GM19397 (cell line): ENCODE measurements around the gene SCTR.
A peak's percentile ranks its signal among the peaks of the same experiment; 100 is the strongest.

Experiments
- ATAC-seq: cut with Tn5 transposase; IDR thresholded peaks from one replicate; pipeline ENCODE4 v1.9.1; 2021; ENCODE audit warnings: mild to moderate bottlenecking, moderate library complexity; ENCODE audit not compliant: unreplicated experiment

Gene SCTR

DNA sequence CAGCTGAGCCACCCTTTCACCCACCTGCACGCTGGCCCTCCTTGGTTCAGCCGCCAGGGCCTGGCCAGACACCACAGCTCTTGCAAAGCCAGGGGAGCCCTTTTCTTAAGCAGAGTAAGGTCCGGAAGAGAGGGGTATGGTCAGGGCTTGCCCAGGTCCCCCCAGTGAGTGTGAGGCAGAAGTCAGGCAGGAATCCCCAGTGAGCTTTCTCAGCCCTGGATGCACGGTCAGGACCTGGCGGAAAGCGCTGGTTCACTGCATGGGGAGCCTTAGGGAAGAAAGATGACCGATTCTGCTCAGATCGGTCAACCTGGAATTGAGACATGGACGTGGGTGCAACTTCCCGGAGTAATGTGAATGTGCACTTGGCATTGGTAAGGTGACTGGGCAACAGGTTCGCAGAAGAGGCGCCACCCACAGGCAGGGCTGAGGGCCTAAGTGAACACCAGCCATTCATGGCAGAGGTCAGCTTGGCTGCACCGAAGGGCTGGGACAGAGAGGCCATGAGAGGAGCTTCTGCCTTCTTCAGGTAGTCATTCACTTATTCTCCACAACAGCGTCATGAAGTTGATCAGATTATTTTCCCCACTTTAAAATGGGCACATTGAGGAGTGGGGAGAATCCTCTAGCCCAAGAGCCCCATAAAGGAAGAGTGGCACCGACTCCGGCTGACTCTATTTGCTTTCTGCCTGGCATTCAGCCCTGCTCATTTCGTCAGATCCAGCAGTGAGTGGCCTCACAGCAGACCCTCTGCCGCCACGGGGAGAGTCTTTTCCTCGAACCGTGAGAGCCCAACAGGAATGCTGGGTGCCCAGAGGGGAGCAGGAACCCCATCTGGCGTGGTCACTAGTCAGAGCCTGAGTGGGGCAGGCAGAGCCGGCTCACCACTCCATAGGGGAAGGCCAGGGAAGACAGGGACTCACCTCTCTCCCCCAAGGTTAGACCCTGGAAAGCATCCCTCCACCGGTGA is 35.8 kb downstream of the SCTR start:
- ATAC-seq: peak; percentile 11

DNA sequence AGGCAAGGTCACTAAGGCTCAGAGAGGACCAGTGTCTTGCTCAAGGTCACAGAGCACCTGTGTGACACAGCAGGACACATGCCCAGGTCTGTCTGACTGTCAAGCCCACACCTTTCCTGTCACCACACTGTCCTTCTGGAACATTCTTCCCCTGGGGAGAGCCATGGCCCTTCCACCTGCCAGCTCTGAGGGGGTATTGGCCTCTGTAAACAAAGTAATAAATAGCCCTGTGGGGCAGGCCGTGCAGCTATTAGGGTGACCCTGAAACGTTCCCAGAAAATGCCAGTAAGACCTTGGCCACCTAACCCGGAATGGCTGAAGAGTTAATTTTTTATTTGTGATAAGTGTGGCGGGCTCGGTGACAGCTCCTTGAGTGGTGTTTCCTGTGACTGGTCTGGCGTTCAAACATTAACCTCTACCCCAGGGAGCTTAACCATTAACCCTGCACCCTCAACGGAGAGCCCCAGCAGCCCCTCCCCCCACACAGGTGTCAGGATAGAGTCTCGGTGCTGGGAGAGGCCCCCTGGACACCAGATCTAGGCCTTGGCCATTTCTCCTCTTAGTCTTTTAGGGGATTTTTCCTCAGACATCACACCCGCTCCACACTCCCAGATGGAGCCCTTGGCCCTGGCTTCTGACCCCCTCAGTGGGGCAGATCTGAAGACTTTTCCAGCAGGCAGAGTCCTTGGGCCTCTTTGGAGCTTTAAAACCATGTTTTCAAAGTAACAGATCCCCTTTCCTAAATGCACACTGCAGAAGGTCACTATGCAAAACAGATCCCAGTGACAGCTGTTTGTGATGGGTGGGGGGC is 36.6 kb downstream of the SCTR start:
- peak; percentile 95 for ATAC-seq

DNA sequence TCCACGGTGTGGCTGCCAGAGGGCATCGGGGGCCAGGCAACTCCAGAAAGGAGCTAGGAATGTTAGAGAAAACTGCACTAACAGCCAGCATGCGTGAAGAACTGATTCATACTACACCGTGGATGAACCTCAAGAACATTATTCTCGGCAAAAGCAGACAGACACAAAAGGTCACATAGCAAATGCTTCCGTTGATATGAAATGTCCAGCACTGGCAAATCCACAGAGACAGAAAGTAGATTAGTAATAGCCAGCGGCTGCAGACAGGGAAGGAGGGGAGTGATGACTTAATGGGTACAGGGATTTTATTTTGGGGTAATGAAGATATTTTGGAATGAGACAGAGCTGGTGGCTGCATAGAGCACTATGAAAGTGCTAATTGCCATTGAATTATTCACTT is 37.4 kb downstream of the SCTR start:
- ATAC-seq: no peak

DNA sequence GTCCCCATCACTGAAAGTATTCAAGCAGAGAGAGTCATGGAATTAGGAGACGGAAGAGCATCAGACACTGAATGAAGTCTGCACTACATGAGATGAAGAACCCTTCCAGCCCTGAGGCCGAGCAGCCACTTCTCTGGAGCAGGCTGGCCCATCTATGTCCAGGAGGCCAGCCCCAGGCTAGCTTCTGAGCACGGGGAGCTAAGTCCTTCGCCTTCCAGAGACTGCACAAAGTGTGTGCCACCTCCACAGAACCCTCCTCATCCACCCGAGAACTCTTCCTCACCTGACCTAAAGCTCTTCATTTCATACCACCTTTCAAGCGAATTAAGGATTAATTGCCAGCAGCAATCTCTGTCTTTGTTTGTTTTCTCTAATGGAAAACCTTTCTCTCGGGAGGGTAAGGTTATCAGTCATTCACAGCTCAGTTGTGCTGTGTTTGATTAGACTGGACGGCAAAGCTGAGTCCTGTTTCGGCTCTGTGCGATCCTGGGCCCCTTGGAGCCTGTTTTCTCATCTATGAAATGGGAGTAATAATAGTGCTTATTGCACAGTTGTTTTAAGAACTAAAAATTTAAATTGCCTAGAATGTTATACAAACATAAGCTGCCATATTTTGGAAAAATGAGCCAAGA is 38.0 kb downstream of the SCTR start:
- no peak for ATAC-seq

DNA sequence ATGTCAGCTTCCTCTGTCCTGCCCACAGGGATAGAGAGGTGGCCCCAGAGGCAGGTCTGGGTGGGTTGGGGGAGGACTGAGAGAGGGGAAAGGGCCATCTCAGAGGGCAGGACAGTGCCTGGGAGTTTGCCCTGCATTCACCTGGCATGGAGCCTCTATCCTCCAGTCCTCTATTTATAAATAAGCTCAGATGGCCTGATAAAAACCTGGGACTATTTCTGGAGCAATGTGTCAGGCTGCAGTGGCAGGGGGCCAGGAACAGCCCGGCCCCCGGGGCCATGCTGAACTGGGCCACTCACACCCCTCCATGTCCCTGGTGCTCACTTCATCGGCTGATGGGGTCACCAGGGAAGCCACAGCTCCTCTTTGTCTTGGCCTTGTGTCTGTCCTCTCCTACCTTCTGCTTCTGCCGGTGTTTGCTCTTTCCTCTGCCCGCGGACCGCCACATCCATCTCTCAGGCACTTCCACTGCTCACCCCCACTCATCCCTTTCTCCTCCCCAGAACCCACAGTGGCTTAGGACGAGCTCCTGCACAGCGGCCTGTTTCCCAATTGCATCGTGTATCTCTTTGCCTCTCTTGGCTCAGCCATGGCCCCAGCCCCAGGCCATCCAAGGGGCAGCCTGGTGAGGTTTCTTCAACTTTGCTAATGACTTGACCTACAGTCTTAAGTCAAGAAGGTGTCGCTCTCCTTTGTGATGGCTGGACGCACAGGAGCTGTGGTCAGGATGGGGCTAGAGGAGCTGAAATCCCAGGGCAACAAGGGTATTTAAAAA is 38.8 kb downstream of the SCTR start:
- no peak for ATAC-seq

DNA sequence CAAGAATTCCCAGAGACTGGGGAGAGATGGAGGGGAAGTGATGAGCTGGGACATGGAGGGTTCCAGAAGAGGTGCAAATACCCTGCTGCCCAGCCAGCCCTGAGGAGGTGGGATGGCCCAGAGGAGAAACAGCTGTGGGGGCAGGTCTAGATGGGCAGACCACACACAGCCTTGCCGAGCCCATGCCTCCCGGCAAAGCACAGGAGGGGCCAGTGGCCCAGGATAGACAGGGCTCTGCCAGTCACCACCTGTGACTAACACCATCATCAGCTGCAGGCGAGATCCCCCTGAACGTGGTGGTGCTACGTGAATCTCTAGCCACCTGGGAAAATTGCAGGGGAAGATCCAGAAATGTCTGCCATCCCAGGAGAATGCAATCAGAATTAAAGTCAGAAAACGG is 39.4 kb downstream of the SCTR start:
- ATAC-seq: no peak

DNA sequence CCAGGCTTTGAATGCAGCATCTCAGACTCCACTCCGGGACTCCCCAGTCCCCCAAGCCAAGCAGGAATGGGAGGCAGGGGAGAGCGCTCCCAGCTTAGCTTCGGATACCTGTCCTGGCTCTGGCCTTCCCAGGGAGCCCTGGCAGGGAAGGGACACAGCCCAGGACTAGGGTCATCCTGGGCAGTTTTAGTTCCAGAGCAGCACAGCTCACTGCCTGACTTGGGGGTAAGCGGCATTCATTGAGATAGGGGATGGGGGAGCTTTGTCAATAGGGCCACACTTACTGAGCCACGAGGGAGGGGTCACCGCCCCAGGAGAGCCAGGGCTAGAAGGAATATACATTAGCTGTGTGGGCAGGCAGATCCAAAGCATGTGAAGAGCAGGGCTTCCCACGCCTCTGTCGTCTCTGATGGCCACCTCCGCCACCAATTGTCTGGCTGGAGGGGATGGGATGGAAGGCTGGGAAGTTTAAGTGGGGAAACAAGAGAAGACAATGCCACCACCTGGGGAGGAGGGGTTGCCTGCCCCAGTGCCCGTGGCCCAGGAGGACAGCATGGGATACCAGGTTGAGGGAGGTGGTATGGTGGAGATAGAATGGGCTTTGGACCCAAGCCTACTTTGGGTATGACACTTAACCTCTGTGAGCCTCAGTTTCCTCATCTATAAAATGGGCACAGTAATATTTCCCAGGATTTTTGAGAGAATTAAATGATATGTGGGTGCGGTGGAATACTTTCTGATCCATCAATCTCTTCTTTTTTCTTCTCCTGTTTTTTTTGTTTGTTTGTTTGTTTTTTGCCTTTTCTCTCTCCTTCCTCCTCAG is 40.2 kb downstream of the SCTR start:
- ATAC-seq: no peak

DNA sequence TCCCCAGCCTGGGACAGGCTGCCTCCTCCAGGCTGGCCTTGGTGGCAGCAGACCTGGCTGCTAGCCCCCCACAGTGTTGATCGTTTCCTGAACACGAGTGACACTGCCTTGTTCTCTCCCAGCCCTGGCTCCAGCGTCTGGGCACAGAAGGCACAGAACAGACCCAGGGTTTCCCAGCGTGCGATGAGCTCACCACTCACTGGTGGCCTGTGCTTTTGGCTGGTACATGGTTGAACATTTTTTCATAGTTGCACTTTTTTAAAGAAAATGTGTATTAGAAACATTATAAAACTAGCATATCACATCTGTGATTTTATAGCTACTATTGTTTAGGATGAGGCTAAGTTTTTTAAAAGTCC is 40.9 kb downstream of the SCTR start:
- no peak for ATAC-seq

DNA sequence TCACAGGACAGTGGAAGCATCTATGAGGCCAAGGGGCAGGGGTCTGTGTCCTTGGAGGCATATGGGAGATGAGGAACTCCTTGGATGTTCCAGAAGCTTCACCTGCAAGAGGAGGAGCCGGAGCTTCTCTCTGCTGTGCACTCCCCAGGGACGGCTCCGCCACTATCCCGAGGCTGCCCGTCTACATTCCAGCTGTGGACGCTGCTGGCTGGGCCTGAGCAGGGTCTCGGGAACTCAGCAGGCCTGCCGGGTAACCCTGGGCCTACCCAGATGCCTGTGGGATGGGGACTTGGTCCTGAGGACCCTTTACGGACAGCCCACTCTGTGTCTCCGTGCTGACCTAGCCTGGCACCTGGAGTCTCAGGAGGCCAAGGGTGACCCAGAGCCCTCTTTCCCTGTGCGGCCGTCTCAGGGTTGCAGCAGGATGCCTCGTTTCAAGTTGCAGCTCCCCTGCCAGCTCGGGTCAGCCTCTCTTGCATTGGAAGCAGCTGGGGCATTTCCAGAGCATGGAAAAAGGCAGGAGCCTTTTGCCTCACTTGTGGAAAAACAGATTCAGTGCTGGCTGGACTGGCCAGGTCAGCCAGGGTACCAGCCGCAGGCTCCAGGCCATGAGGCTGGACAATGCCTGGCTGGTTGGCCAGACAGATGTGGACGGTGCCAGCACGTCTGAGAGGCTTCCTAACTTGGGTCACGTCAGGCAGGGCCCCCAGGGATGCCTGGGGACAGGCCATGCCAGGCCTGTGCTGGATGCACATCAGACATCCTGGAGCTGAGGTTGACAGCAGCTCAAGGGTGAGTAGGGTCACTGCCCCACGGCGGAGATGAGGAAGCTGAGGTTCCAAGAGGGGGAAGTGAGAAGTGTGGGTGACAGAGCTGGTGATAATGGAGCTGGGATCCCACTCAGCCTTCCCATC is 41.5 kb downstream of the SCTR start:
- no peak for ATAC-seq

DNA sequence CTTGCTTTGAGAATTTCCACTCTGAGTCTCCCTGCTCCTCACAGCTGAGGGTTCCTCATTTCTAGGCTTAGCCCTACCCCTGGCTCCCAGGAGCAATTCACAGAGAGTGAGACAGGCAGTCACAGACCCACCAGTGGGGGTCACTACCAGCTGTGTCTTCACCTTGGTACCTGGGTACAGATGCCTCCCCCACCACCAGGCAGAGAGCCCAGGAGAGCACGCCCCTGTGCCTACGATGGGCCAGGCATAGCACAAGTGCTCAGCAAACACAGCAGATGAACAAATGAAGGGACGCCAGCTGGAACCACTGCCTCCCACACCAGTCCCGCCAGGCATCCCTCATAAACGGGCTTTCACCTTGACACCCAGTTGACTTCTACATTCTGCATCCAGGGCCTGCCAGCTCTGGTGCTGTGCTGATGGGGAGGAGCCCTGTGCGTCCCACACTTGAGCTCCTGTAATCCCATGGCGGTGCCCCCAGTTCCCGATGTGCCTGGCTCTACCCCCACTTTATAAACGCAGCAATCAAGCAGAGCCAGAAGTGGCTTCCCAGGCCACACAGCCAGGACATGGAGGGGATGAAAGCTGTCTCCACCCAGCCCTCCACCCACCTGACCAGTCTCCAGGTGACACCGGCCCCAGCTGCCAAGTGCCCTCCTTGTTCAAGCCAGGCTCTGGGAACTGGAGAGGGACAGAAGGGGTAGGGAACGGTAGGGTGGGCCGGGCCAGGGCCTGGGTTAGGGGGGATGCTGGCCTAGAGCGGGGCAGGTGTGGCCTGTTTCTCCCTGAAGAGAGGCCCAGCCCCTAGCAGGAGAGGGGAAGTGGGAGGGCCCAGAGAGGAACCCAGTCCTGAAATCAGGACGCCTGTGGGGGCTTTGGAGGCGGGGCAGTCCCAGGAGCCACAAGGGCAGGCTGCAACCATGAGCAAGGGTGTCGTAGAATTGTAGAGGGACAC is 42.5 kb downstream of the SCTR start:
- ATAC-seq: no peak

DNA sequence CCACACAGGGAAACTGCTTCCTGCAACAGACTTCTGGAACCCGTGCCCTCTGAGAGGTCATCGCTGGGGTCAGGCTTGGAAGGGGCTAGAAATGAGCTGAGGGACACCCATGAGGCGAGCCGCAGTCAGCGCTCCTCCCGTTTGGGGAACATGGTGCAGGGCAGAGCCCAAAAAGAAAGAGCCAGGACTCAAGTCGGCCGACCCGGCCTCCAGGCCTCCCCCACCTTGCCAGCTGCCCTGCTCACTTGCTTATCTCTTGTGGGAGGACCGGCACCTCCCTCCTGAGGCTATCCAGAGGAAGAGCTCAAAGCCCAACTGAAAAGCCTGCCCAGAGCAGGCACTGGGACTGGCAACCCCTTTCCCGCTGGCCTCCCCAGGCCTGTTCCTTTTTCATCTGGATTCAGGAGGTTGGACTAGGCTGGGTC is 43.6 kb downstream of the SCTR start:
- ATAC-seq: no peak

DNA sequence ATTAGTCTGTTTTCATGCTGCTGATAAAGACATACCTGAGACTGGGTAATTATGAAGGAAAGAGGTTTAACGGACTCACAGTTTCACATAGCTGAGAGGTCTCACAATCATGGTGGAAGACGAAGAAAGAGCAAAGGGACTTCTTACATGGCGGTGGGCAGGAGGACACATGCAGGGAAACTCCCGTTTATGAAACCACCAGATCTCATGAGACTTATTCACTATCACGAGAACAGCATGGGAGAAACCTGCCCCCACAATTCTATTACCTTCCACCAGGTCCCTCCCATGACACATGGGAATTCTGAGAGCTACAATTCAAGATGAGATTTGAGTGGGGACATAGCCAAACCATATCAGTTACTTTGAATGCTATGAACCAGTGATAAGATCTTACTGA is 44.1 kb downstream of the SCTR start:
- ATAC-seq: no peak

DNA sequence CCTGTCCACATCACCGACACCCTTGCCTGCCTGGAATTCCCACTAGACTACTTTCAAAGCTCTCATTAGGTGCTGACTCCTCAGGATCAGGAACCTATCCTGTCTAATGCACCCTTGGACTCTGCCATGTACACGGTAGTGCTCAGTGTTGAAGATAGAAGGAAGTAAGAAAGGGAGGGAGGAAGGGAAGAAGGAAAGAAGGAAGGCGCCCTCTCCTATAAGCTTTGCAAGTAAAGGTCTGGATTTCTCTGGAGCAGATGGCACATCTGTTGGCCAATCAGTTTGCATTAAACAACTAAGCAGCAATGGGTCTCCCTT is 45.3 kb downstream of the SCTR start:
- ATAC-seq: no peak

DNA sequence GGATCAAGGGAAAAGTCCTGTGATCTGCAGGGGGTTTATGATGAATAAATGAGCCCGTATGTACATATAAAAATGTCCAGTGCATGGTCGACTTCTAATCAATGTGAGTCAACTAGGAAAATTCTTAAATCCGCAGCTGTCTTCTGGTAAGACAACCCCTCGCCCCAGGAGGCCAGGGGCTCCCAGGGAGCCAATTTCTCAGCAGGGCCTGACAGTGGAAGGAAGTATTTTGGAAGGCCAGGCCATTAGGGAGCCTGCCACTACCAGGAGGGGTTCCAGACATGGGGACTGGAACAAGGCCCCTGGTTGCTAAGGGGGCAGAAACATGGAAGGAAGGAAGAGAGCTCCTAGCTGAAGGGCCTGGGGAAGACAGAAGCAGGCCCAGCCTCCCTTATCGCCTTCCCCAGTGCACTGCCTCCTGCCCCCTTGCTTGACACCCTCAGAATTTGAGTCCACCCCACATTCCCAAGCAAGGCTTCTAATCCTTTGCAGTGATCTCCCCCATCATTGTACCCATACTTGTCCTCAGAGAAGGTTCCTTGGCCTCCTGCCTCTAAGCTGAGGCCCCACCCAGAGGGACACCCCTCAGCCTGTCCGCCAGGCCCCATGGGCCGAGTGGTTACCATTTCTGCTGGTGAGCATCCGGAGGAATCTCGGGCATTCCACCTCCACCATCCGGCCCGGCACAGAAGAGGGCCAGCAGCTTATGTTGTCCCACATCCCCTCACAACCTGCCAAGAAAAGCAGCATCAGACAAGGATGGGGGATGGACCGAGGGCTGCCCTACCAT is 45.9 kb downstream of the SCTR start:
- no peak for ATAC-seq

DNA sequence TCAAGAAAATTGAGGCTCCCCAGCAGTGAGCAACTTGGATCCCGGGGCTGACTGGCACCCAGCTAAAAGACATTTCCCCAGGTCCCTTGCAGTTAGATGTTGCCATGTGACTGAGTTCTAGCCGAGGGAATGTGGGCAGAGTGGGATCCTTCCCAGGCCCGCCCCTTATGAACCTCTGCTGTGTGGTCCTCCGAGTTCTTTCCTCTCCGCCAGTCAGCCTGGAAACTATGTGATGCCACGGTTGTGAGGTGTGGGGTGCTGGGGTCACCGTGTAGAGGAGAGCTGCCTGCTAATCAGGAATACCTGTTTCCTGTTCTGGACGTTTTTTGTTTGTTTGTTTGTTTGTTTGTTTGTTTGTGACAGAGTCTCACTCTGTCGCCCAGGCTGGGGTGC is 47.2 kb downstream of the SCTR start:
- ATAC-seq: no peak

DNA sequence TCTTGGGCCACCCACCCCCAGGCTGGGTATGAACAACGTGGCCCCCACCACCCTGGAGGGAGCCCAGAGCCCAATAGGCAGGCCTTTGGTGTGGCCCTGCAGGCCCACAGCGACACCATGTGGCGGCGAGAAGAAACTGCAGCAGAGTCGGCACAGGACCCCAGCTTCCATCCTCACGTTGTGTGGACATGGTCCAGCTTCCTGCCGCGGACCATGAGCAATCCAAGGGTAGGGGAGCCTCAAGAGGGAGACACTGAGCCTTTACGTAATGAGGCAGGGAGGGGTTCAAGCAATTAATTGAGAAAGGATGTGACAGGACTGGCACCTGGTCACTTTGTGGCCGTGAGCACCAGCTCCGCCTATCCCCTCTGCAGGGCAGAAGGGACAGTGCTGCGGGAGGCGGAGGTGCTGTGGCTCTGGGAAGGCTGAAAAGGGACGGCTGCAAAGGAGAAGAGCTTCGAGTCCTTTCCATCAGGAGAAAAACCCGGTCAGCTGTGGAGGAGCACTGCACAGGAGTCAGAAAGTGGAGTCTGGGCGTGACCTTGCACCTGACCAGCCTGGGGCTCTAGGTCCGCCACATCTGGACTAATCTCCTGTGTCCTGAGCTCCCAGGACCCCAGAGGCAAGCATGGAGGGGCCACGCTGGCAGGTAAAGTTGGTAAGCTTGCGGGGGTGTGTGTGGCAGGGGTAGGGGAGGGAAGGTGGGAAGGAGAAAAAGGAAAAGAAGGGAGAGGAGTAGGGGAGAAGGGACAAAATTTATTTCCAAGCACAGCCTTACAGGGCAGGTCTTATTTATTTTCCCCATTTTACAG is 47.8 kb downstream of the SCTR start:
- peak; percentile 57 for ATAC-seq
